GM12875 (cell line): ENCODE results near the gene ELMO3.

Source experiments
- H3K4me3 ChIP-seq: one replicate; pipeline ENCODE4 v1.5.1; 2011; ENCODE audit warnings: low read depth, low read length, control low read depth
- CTCF ChIP-seq: IDR thresholded peaks from 2 replicates; pipeline ENCODE4 v1.5.1; 2011; ENCODE audit warnings: low read depth, mild to moderate bottlenecking, control low read depth, inconsistent platforms, low read length, moderate library complexity, borderline replicate concordance; ENCODE audit not compliant: insufficient read depth

Gene ELMO3

GRCh38 chr16:67247192-67248072 lies 48.5 kb downstream of the ELMO3 start, which contains the start of gene FHOD1:
TSS of gene FHOD1 (minus strand) at chr16:67247481. CDS start at chr16:67247410, 71 bp downstream.
- TF ChIP-seq CTCF, result no peak
- peak within 1 kb of the TSS; percentile 77 for H3K4me3 ChIP-seq

- no peak for TF ChIP-seq CTCF
Observed at GRCh38 chr16:67248073-67248400, 49.1 kb downstream of the ELMO3 start.

GRCh38 chr16:67248401-67249177 lies 49.7 kb downstream of the ELMO3 start, which contains the start of gene SLC9A5:
TSS of gene SLC9A5 (plus strand) at chr16:67248979. CDS start at chr16:67249015, 36 bp downstream.
- 0 out of 2 replicates have a peak, but pooled peaks have one; percentile 30 for TF ChIP-seq CTCF
- peak within 1 kb of the TSS; percentile 55 for H3K4me3 ChIP-seq

More at GRCh38 chr16:67248073-67248400, 49.1 kb downstream of the ELMO3 start:
- peak overlapping the region; percentile 55 for H3K4me3 ChIP-seq

- no peak for TF ChIP-seq CTCF
- peak overlapping the region; percentile 55 for H3K4me3 ChIP-seq
Observed at GRCh38 chr16:67249178-67250044, 50.5 kb downstream of the ELMO3 start.

GRCh38 chr16:67250045-67250327 lies 51.1 kb downstream of the ELMO3 start:
- no peak for TF ChIP-seq CTCF
- no peak overlapping the region for H3K4me3 ChIP-seq

- TF ChIP-seq CTCF, result no peak
Observed at GRCh38 chr16:67252609-67253497, 53.9 kb downstream of the ELMO3 start.

More at GRCh38 chr16:67252609-67253497, 53.9 kb downstream of the ELMO3 start:
- H3K4me3 ChIP-seq, result no peak overlapping the region
